Epithelial cell of esophagus (primary cell): ENCODE measurements around the gene COL9A1.
A peak's percentile ranks its signal among the peaks of the same experiment; 100 is the strongest.

ENCODE experiments used
- DNase-seq: peaks from one replicate; pipeline ENCODE4 v3.0.0; 2010; ENCODE audit warnings: low read depth
- H3K4me3 ChIP-seq: 2 replicates; pipeline ENCODE4 v1.5.1; 2011; ENCODE audit warnings: mild to moderate bottlenecking, low read length, control low read depth
- CTCF ChIP-seq: IDR thresholded peaks from 2 replicates; pipeline ENCODE4 v1.5.1; 2011; ENCODE audit warnings: low read depth, mild to moderate bottlenecking, low read length, control low read depth, inconsistent platforms; ENCODE audit not compliant: insufficient read depth; ENCODE audit errors: missing control alignments

The COL9A1 gene

GRCh38 chr6:70292193-70292592, 10.7 kb downstream of the COL9A1 start:
- H3K4me3 ChIP-seq: no peak overlapping the region
- DNase-seq: no peak
- no peak for TF ChIP-seq CTCF

GRCh38 chr6:70289299-70289698, 13.6 kb downstream of the COL9A1 start:
- no peak for DNase-seq
- TF ChIP-seq CTCF: peak; percentile 23
- H3K4me3 ChIP-seq: no peak overlapping the region

- DNase-seq: no peak
- no peak for TF ChIP-seq CTCF
- H3K4me3 ChIP-seq: no peak overlapping the region
Measured at GRCh38 chr6:70286905-70287304, 16.0 kb downstream of the COL9A1 start.

DNA sequence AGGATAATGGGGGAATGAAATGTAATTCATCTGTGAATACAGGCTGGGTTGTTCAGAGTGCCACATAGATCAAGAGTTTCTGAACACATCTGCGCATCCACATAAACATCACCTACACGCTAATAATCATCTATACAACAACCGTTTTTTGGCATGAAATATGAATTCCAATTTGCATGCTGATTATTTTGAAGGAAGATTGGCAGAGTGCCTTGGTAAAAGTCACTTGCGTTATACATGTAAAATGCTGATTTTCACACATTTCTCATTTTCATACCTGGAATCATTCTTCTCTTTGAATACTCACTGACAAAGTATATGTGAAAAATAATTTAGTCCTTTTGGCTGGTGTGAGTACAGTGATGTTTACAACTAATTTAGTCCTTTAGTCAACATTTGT, 17.7 kb downstream of the COL9A1 start:
- no peak overlapping the region for H3K4me3 ChIP-seq

GRCh38 chr6:70282919-70283461, 19.9 kb downstream of the COL9A1 start:
- H3K4me3 ChIP-seq: no peak overlapping the region
- no peak for DNase-seq

More for the DNA sequence above, 17.7 kb downstream of the COL9A1 start:
- no peak for DNase-seq
- TF ChIP-seq CTCF: no peak

GRCh38 chr6:70282312-70282918, 20.5 kb downstream of the COL9A1 start:
- no peak overlapping the region for H3K4me3 ChIP-seq
- no peak for TF ChIP-seq CTCF
- DNase-seq: no peak

More at GRCh38 chr6:70282919-70283461, 19.9 kb downstream of the COL9A1 start:
- no peak for TF ChIP-seq CTCF

- no peak for TF ChIP-seq CTCF
- H3K4me3 ChIP-seq: no peak overlapping the region
- DNase-seq: no peak
Measured at GRCh38 chr6:70281923-70282311, 21.0 kb downstream of the COL9A1 start.
